ENCODE results near the gene FPGT. TPM values are rescaled to one million over a fixed set of nuclear protein-coding genes. Genes with fewer than 3 reads are reported as not detected.
A peak's percentile ranks its signal among the peaks of the same experiment; 100 is the strongest.
"Not testable (repeated sequence)": the region's sequence is repeated elsewhere in the genome, so short reads cannot be mapped to it uniquely, and the experiment has no call there.

The FPGT gene
- polyA plus RNA-seq (ENCODE audit: insufficient read length in 3 of 3), result 10 to 100 TPM; 22.6 to 27.3 (median 23.4) TPM
- long read RNA-seq, donor 1, transcript FPGT-202 (4 exons, 3,254 nt), result major isoform, 7 of 7 reads
- long read RNA-seq, donor 1, partial matches to known transcripts, result 0 of 7 reads
- long read RNA-seq, donor 1, other reads (novel, unspliced or antisense), result 0 of 7 reads
- long read RNA-seq, donor 2, partial matches to known transcripts, result 0 of 5 reads
- long read RNA-seq, donor 2, other reads (novel, unspliced or antisense), result 0 of 5 reads
- long read RNA-seq, donor 3, partial matches to known transcripts, result 0 of 7 reads
- long read RNA-seq, donor 3, other reads (novel, unspliced or antisense), result 0 of 7 reads
- long read RNA-seq, donor 4, transcript FPGT-202 (4 exons, 3,254 nt), result major isoform, 8 of 9 reads
- long read RNA-seq, donor 4, partial matches to known transcripts, result 0 of 9 reads
- long read RNA-seq, donor 4, other reads (novel, unspliced or antisense), result 0 of 9 reads
- long read RNA-seq, donor 5, transcript FPGT-202 (4 exons, 3,254 nt), result major isoform, 5 of 6 reads
- long read RNA-seq, donor 5, partial matches to known transcripts, result 0 of 6 reads
- long read RNA-seq, donor 5, other reads (novel, unspliced or antisense), result 0 of 6 reads
- long read RNA-seq, donor 6, transcript FPGT-202 (4 exons, 3,254 nt), result major isoform, 7 of 9 reads
- long read RNA-seq, donor 6, partial matches to known transcripts, result 0 of 9 reads
- long read RNA-seq, donor 6, other reads (novel, unspliced or antisense), result 0 of 9 reads
- long read RNA-seq, donor 7, transcript FPGT-202 (4 exons, 3,254 nt), result major isoform, 7 of 8 reads
- long read RNA-seq, donor 7, partial matches to known transcripts, result 0 of 8 reads
- long read RNA-seq, donor 7, other reads (novel, unspliced or antisense), result 0 of 8 reads
- long read RNA-seq, donor 8, partial matches to known transcripts, result 0 of 1 reads
- long read RNA-seq, donor 8, other reads (novel, unspliced or antisense), result 0 of 1 reads
- long read RNA-seq, donor 9, transcript FPGT-202 (4 exons, 3,254 nt), result major isoform, 10 of 13 reads
- long read RNA-seq, donor 9, partial matches to known transcripts, result 0 of 13 reads
- long read RNA-seq, donor 9, other reads (novel, unspliced or antisense), result 0 of 13 reads
- long read RNA-seq, donor 10, transcript FPGT-202 (4 exons, 3,254 nt), result major isoform, 7 of 9 reads
- long read RNA-seq, donor 10, partial matches to known transcripts, result 0 of 9 reads
- long read RNA-seq, donor 10, other reads (novel, unspliced or antisense), result 0 of 9 reads
- long read RNA-seq, donor 11, partial matches to known transcripts, result 0 of 7 reads
- long read RNA-seq, donor 11, other reads (novel, unspliced or antisense), result 0 of 7 reads
- long read RNA-seq, donor 12, transcript FPGT-202 (4 exons, 3,254 nt), result major isoform, 13 of 15 reads
- long read RNA-seq, donor 12, partial matches to known transcripts, result 0 of 15 reads
- long read RNA-seq, donor 12, other reads (novel, unspliced or antisense), result 0 of 15 reads
- long read RNA-seq, donor 13, partial matches to known transcripts, result 0 of 4 reads
- long read RNA-seq, donor 13, other reads (novel, unspliced or antisense), result 0 of 4 reads
- long read RNA-seq, donor 14, result 0 reads
- long read RNA-seq, donor 15, transcript FPGT-202 (4 exons, 3,254 nt), result major isoform, 8 of 10 reads
- long read RNA-seq, donor 15, partial matches to known transcripts, result 0 of 10 reads
- long read RNA-seq, donor 15, other reads (novel, unspliced or antisense), result 0 of 10 reads
- long read RNA-seq, donor 16, transcript FPGT-202 (4 exons, 3,254 nt), result major isoform, 8 of 9 reads
- long read RNA-seq, donor 16, partial matches to known transcripts, result 0 of 9 reads
- long read RNA-seq, donor 16, other reads (novel, unspliced or antisense), result 0 of 9 reads

- peak; percentile 96 for DNase-seq
These were observed at the start of gene FPGT, which contains the start of gene LRRIQ3 for GRCh38 chr1:74197657-74198552. FPGT (plus strand) TSS chr1:74198242; CDS start chr1:74198279, 37 bp downstream. LRRIQ3 (minus strand) TSS chr1:74198176; CDS start chr1:74183684, 14,492 bp downstream.

GRCh38 chr1:74160046-74160445 is 38.0 kb upstream of the FPGT start:
- DNase-seq, result no peak

- DNase-seq, result no peak
These were observed 36.5 kb upstream of the FPGT start for GRCh38 chr1:74161497-74161896.

GRCh38 chr1:74162333-74162732 is 35.7 kb upstream of the FPGT start:
- no peak for DNase-seq

GRCh38 chr1:74174423-74174822 is 23.6 kb upstream of the FPGT start:
- DNase-seq, result not testable (repeated sequence)

- no peak for DNase-seq
These were observed 17.6 kb upstream of the FPGT start for GRCh38 chr1:74180490-74180889.

- DNase-seq, result no peak
These were observed 4.1 kb upstream of the FPGT start for GRCh38 chr1:74193908-74194307.

GRCh38 chr1:74195339-74195738 is 2.7 kb upstream of the FPGT start:
- DNase-seq, result no peak

- DNase-seq, result no peak
These were observed 787 bp upstream of the FPGT start for GRCh38 chr1:74197255-74197654.

- DNase-seq, result no peak
These were observed 1.5 kb downstream of the FPGT start for GRCh38 chr1:74199504-74199903.

- no peak for DNase-seq
These were observed 7.2 kb downstream of the FPGT start for GRCh38 chr1:74205266-74205665.

- no peak for DNase-seq
These were observed 17.2 kb downstream of the FPGT start for GRCh38 chr1:74215229-74215628.

GRCh38 chr1:74222701-74223100 is 24.7 kb downstream of the FPGT start:
- no peak for DNase-seq

- no peak for DNase-seq
These were observed 25.4 kb downstream of the FPGT start for GRCh38 chr1:74223453-74223852.

GRCh38 chr1:74235153-74235552 is 37.1 kb downstream of the FPGT start, which contains the start of gene TNNI3K:
TNNI3K (plus strand) TSS chr1:74235387; CDS start chr1:74235452, 65 bp downstream.
- no peak for DNase-seq

GRCh38 chr1:74236440-74236839 is 38.4 kb downstream of the FPGT start:
- DNase-seq, result no peak

GRCh38 chr1:74237035-74237434 is 39.0 kb downstream of the FPGT start:
- no peak for DNase-seq

- no peak for DNase-seq
These were observed 39.7 kb downstream of the FPGT start for GRCh38 chr1:74237787-74238186.

- DNase-seq, result no peak
These were observed 47.2 kb downstream of the FPGT start for GRCh38 chr1:74245168-74245772.
